Panc1 (cell line): ENCODE measurements around the gene PLD3. TPM values are rescaled to one million over a fixed set of nuclear protein-coding genes. Genes with fewer than 3 reads are reported as not detected.

Experiments
- ATAC-seq: fragments of 200-7000 bp; cut with Tn5 transposase; 2 replicates; pipeline ENCODE4 v1.9.1; 2020; ENCODE audit warnings: mild to moderate bottlenecking, moderate library complexity
- Bru-seq: library from RNA; stranded (reverse); fragments of 400-500 nt; gene quantifications from one replicate; lab custom pipeline; 2021; lab: Mats Ljungman, UMichigan
- BruChase-seq, 2 experiments: library from RNA; stranded (reverse); fragments of 400-500 nt; gene quantifications; one replicate each; lab custom pipeline; 2021; lab: Mats Ljungman, UMichigan
- BruUV-seq: library from RNA; stranded (reverse); fragments of 400-500 nt; replicated peaks from 2 replicates; lab custom pipeline; 2021; lab: Mats Ljungman, UMichigan
- CTCF ChIA-PET: fragments of 300-600 bp; sonication (Branson Sonifier 250); formaldehyde crosslinking; loops from one replicate; lab custom pipeline; 2022; ENCODE audit warnings: antibody characterized with exemption; lab: Charles Lee
- POLR2A ChIA-PET: fragments of 300-600 bp; sonication (Branson Sonifier 250); formaldehyde crosslinking; loops from one replicate; lab custom pipeline; 2022; ENCODE audit warnings: antibody characterized with exemption; lab: Charles Lee
- DNase-seq: peaks from one replicate; pipeline ENCODE4 v3.0.0-alpha.2; 2010; ENCODE audit warnings: low read depth, low spot score
- H3K27ac ChIP-seq: 2 replicates; pipeline ENCODE4 v1.5.1; 2011; ENCODE audit warnings: mild to moderate bottlenecking, low read length, inconsistent platforms
- H3K27me3 ChIP-seq: fragments of 200-500 bp; sonication (Bioruptor generic); 2 replicates; pipeline ENCODE4 v1.6.0; 2014; ENCODE audit warnings: low read length, inconsistent platforms; ENCODE audit not compliant: control insufficient read depth, insufficient read depth
- H3K36me3 ChIP-seq: fragments of 200-500 bp; sonication (Bioruptor generic); 2 replicates; pipeline ENCODE4 v1.5.1; 2014; ENCODE audit warnings: inconsistent platforms, mild to moderate bottlenecking, low read length, moderate library complexity; ENCODE audit not compliant: control insufficient read depth, insufficient read depth
- H3K4me1 ChIP-seq: 2 replicates; pipeline ENCODE4 v1.5.1; 2011; ENCODE audit warnings: inconsistent platforms, mild to moderate bottlenecking, low read length, moderate library complexity; ENCODE audit not compliant: control insufficient read depth, insufficient read depth
- H3K4me3 ChIP-seq, 2 experiments: 2 replicates each; pipeline ENCODE4 v1.5.1; 2011 to 2012; ENCODE audit warnings: low read depth in 2 of 2, low read length in 2 of 2, mild to moderate bottlenecking in 2 of 2, inconsistent platforms in 1 of 2, moderate library complexity in 1 of 2
- H3K9me3 ChIP-seq: fragments of 200-500 bp; sonication (Bioruptor generic); 2 replicates; pipeline ENCODE4 v1.5.1; 2014; ENCODE audit warnings: low read depth, mild to moderate bottlenecking, inconsistent platforms, low read length, moderate library complexity; ENCODE audit not compliant: control insufficient read depth, insufficient read depth
- POLR2AphosphoS5 ChIP-seq: IDR thresholded peaks from 2 replicates; pipeline ENCODE4 v1.6.1; 2012; ENCODE audit warnings: mild to moderate bottlenecking, low read depth, low read length, moderate library complexity
- SIN3A ChIP-seq: IDR thresholded peaks from 2 replicates; pipeline ENCODE4 v1.6.1; 2012; ENCODE audit warnings: low read depth, mild to moderate bottlenecking, low read length, moderate library complexity, borderline replicate concordance; ENCODE audit not compliant: insufficient read depth
- TCF7L2 ChIP-seq: IDR thresholded peaks from 2 replicates; pipeline ENCODE4 v1.6.1; 2011; ENCODE audit warnings: mild to moderate bottlenecking, low read depth, low read length, inconsistent platforms
- in situ Hi-C: cut with HindIII; loops from 2 replicates; pipeline ENCODE4 v1.10.0; 2016; ENCODE audit warnings: low sequenced_read_pairs, low pct_unique_long_range_greater_than_20kb
- intact Hi-C: fragments of 100-400 bp; cut with micrococcal nuclease; formaldehyde crosslinking; loops from one replicate; pipeline ENCODE4 v1.10.0; 2022; ENCODE audit not compliant: unreplicated experiment
- long read RNA-seq: library from polyadenylated mRNA; unstranded; transcript quantifications from one replicate; pipeline ENCODE4 v2.0.0, GENCODE V29; 2021; ENCODE audit not compliant: unreplicated experiment
- polyA plus RNA-seq: library from polyadenylated mRNA; unstranded; fragments of >200 nt; gene quantifications from one replicate; pipeline ENCODE4 v1.2.1, GENCODE V29; 2012; ENCODE audit warnings: missing spikeins; ENCODE audit not compliant: insufficient read length
- total RNA-seq: library from RNA; stranded (reverse); gene quantifications from one replicate; pipeline ENCODE4 v1.2.1, GENCODE V29; 2021; ENCODE audit not compliant: unreplicated experiment
- TF ChIP-seq, protein P1 (sequence below), 2 experiments: IDR thresholded peaks; 2 replicates each; pipeline ENCODE4 v1.6.1; 2011 to 2012; ENCODE audit warnings: low read depth in 2 of 2, control low read depth in 1 of 2, low read length in 1 of 2, mild to moderate bottlenecking in 1 of 2, moderate library complexity in 1 of 2; ENCODE audit not compliant: insufficient read depth in 1 of 2
- TF ChIP-seq, protein P2 (sequence below): fragments of 450-650 bp; IDR thresholded peaks from 2 replicates; pipeline ENCODE4 v1.5.1; 2017; ENCODE audit warnings: mild to moderate bottlenecking

The PLD3 gene, protein sequence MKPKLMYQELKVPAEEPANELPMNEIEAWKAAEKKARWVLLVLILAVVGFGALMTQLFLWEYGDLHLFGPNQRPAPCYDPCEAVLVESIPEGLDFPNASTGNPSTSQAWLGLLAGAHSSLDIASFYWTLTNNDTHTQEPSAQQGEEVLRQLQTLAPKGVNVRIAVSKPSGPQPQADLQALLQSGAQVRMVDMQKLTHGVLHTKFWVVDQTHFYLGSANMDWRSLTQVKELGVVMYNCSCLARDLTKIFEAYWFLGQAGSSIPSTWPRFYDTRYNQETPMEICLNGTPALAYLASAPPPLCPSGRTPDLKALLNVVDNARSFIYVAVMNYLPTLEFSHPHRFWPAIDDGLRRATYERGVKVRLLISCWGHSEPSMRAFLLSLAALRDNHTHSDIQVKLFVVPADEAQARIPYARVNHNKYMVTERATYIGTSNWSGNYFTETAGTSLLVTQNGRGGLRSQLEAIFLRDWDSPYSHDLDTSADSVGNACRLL
- total RNA-seq (81.8 TPM), Bru-seq, nascent RNA (percentile 61 among the genes with signal in this experiment), BruChase-seq, experiment 1, labeled RNA remaining after a 2-hour chase (percentile 73 among the genes with signal in this experiment), BruChase-seq, experiment 2, labeled RNA remaining after a 6-hour chase (percentile 77 among the genes with signal in this experiment)
- 166 TPM for polyA plus RNA-seq
- long read RNA-seq, partial matches to known transcripts, result 9 of 70 reads
- long read RNA-seq, other reads (novel, unspliced or antisense), result 50 of 70 reads

DNA sequence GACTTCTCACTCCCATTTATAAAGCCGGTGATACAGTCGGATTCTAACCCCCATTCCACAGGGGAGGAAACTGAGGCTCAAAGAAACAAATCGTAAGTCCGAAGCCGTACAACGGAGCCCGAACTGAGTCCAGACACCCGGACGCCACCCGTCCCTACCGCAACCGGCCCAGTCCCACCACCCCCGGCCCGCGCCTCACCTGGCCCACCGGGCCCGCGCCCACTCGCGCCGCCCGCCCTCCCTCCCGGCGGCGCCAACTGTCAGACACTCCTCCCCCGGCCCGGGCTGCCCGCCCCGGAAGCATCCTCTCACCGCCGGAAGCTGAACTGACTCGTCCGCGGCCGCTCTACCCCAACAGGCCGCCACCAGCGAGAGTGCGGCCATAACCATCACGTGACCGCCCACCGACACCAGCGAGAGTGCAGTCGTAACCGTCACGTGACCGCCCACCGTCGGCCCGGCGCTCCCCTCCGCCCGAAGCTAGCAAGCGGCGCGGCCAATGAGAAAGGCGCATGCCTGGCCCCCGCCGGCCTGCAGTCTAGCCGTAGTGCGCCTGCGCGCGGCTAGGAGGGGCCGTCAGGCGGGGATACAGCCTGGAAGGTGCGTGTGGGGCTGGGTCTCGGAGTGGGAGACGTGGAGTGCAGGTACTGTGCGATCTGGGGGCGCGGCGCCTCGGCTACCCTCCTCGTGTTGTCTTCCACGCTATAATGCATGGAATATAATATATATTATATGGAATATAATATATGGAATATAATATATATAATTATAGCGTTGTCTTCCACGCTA is at the start of gene PLD3, which contains the start of gene C19orf47:
Gene PLD3 (plus strand): TSS at position 571 of the 789 bp plus-strand sequence. CDS start 17,789 bp downstream, outside the sequence.
Gene C19orf47 (minus strand): TSS at position 273 of the 789 bp plus-strand sequence. CDS start 6,540 bp downstream, outside the sequence.
- BruUV-seq, result no TSS peak
- Histone ChIP-seq H3K27me3 (no peaks in the 10 kb centered on the region), H3K36me3 (no peaks in the 10 kb centered on the region; the same call in 1 of the 2 replicates), H3K4me3 (peak within 1 kb of the TSS; percentile 80 to 98), H3K4me1 (peaks cover 3% of the 10 kb centered on the region; the same call in 1 of the 2 replicates), H3K27ac (peak within 1 kb of the TSS; percentile 85), H3K9me3 (no peaks in the 10 kb centered on the region)
- ChIA-PET CTCF (interaction anchor here (0.7 kb wide), 1 partner anchor 23 kb away, joined by 7 read pairs; no protein-coding TSS in a partner anchor), POLR2A (interaction anchor here (0.6 to 0.7 kb wide), 3 partner anchors 16 to 108 kb away, joined by 6 to 11 read pairs (median 8); no protein-coding TSS in a partner anchor)
- in situ Hi-C loops (loop anchor here (10.0 to 25.0 kb wide), 2 partner anchors 424 to 1686 kb away; no protein-coding TSS in a partner anchor), intact Hi-C loops (no loop called here)
- ATAC-seq, result peak; percentile 99
- DNase-seq, result peak; percentile 78
- TF ChIP-seq, protein P1, sequence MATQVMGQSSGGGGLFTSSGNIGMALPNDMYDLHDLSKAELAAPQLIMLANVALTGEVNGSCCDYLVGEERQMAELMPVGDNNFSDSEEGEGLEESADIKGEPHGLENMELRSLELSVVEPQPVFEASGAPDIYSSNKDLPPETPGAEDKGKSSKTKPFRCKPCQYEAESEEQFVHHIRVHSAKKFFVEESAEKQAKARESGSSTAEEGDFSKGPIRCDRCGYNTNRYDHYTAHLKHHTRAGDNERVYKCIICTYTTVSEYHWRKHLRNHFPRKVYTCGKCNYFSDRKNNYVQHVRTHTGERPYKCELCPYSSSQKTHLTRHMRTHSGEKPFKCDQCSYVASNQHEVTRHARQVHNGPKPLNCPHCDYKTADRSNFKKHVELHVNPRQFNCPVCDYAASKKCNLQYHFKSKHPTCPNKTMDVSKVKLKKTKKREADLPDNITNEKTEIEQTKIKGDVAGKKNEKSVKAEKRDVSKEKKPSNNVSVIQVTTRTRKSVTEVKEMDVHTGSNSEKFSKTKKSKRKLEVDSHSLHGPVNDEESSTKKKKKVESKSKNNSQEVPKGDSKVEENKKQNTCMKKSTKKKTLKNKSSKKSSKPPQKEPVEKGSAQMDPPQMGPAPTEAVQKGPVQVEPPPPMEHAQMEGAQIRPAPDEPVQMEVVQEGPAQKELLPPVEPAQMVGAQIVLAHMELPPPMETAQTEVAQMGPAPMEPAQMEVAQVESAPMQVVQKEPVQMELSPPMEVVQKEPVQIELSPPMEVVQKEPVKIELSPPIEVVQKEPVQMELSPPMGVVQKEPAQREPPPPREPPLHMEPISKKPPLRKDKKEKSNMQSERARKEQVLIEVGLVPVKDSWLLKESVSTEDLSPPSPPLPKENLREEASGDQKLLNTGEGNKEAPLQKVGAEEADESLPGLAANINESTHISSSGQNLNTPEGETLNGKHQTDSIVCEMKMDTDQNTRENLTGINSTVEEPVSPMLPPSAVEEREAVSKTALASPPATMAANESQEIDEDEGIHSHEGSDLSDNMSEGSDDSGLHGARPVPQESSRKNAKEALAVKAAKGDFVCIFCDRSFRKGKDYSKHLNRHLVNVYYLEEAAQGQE (IDR thresholded peaks at IDR 0.05; ENCODE audit: insufficient read depth in 1 of 2, low read depth in 2 of 2, low read length in 1 of 2), result no peak
- TF ChIP-seq, protein P2, sequence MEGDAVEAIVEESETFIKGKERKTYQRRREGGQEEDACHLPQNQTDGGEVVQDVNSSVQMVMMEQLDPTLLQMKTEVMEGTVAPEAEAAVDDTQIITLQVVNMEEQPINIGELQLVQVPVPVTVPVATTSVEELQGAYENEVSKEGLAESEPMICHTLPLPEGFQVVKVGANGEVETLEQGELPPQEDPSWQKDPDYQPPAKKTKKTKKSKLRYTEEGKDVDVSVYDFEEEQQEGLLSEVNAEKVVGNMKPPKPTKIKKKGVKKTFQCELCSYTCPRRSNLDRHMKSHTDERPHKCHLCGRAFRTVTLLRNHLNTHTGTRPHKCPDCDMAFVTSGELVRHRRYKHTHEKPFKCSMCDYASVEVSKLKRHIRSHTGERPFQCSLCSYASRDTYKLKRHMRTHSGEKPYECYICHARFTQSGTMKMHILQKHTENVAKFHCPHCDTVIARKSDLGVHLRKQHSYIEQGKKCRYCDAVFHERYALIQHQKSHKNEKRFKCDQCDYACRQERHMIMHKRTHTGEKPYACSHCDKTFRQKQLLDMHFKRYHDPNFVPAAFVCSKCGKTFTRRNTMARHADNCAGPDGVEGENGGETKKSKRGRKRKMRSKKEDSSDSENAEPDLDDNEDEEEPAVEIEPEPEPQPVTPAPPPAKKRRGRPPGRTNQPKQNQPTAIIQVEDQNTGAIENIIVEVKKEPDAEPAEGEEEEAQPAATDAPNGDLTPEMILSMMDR, result no peak
- TF ChIP-seq TCF7L2 (no peak), SIN3A (no peak), POLR2AphosphoS5 (no peak)

DNA sequence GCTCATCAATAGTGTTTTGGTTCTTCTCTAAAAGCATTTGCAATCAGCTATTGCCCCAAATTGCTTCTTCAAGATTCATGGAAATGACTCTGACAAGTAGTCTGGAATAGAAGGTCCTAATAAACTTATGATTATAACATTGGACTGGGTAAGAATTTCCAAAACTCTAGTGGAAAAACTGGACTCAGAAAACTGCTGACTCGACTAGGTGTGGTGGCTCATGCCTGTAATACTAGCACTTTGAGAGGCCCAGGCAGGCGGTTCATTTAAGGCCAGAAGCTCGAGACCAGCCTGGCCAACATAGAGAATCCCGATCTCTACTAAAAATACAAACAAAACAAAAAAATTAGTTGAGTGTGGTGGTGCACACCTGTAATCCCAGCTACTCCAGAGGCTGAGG is 47.8 kb upstream of the PLD3 start:
- TF ChIP-seq, protein P2, result no peak
- TF ChIP-seq TCF7L2 (no peak), SIN3A (no peak), POLR2AphosphoS5 (no peak)
- TF ChIP-seq, protein P1 (IDR thresholded peaks at IDR 0.05; ENCODE audit: insufficient read depth in 1 of 2, low read depth in 2 of 2, low read length in 1 of 2), result no peak
- H3K27ac ChIP-seq, result no peak overlapping the region
- intact Hi-C loops, result no loop called here
- peaks cover 12% of the 10 kb centered on the region for H3K27me3 ChIP-seq
- no peaks in the 10 kb centered on the region for H3K36me3 ChIP-seq
- in situ Hi-C loops, result loop anchor here (5.0 to 10.0 kb wide), 7 partner anchors 38 to 1776 kb away; partner anchors contain the start of gene ZNF780A
- CTCF ChIA-PET, result interaction anchor here (0.6 to 2.1 kb wide), 6 partner anchors 17 to 195 kb away, joined by 3 to 7 read pairs (median 4); no protein-coding TSS in a partner anchor
- POLR2A ChIA-PET, result interaction anchor here (0.5 to 1.2 kb wide), 9 partner anchors 10 to 1717 kb away, joined by 3 to 7 read pairs (median 3); partner anchors contain the start of gene AKT2
- ATAC-seq, result no peak
- no TSS peak for BruUV-seq
- H3K9me3 ChIP-seq, result no peaks in the 10 kb centered on the region
- no peak for DNase-seq
- no peaks in the 10 kb centered on the region for H3K4me1 ChIP-seq
- no peak overlapping the region for H3K4me3 ChIP-seq
